NCI-H345 treated with DMSO at 0.1 percent for 48 hours (cell line): ENCODE measurements around the gene VN1R2.
A peak's percentile ranks its signal among the peaks of the same experiment; 100 is the strongest.
"Not testable (repeated sequence)": the region's sequence is repeated elsewhere in the genome, so short reads cannot be mapped to it uniquely, and the experiment has no call there.

ENCODE experiments used
- DNase-seq: peaks from one replicate; lab custom pipeline; 2025; ENCODE audit not compliant: unreplicated experiment; lab: John Stamatoyannopoulos, UW

VN1R2 gene, protein sequence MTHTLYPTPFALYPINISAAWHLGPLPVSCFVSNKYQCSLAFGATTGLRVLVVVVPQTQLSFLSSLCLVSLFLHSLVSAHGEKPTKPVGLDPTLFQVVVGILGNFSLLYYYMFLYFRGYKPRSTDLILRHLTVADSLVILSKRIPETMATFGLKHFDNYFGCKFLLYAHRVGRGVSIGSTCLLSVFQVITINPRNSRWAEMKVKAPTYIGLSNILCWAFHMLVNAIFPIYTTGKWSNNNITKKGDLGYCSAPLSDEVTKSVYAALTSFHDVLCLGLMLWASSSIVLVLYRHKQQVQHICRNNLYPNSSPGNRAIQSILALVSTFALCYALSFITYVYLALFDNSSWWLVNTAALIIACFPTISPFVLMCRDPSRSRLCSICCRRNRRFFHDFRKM

DNA sequence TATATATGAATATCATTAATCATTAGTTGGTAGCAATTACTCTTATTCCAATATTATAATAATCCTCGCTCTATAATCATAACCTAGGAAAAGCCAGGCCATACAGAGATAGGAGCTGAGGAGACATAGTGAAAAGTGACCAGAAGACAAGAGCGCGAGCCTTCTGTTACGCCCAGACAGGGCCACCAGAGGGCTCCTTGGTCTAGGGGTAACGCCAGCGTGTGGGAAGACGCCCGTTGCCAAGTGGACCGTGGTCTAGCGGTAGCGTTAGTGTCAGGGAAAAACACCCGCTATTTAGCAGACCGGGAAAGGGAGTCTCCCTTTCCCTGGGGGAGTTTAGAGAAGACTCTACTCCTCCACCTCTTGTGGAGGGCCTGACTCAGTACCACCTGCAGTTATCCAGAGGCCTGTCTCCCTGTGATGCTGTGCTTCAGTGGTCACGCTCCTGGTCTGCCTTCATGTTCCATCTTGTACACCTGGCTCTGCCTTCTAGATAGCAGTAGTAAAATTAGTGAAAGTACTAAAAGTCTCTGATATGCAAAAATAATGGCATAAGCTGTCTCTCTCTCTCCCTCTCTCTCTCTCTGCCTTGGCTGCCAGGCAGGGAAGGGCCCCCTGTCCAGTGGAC, at the start of gene VN1R2:
VN1R2 (plus strand) TSS at position 578 of the 628 bp plus-strand sequence. CDS start 84 bp downstream, outside the sequence.
- not testable (repeated sequence) for DNase-seq

DNA sequence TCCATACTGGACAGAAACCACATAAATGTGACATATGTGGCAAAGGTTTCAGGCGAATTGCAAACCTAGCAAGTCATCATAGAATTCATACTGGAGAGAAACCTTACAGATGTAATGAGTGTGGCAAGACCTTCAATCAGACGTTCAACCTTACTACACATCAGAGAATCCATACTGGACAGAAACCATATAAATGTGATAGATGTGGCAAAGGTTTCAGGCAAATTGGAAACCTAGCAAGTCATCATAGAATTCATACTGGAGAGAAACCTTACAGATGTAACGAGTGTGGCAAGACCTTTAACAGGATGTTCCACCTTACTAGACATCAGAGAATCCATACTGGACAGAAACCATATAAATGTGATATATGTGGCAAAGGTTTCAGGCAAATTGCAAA, 46.5 kb upstream of the VN1R2 start:
- not testable (repeated sequence) for DNase-seq

DNA sequence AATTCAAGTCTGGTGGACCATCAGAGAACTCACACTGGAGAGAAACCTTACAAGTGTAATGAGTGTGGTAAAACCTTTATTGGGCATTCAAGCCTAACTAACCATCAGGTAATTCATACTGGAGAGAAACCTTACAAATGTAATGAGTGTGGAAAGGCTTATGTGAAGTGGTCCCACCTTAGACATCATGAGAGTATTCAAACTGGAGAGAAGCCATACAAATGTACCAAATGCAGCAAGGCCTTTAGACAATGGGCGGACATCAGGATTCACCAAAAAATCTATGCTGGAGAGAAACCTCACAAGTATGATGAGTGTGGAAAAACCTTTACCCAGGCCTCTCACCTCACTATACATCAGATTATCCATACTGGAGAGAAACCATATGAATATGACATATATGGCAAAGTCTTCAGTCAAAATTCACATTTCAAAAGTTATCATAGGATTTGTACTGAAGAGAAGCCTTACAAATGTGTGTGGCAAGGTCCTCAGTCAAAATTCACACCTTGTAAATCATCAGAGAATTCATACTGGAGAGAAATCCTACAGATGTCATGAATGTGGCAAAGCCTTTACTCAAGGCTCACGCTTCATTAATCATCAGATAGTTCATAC, 45.3 kb upstream of the VN1R2 start:
- no peak for DNase-seq

DNA sequence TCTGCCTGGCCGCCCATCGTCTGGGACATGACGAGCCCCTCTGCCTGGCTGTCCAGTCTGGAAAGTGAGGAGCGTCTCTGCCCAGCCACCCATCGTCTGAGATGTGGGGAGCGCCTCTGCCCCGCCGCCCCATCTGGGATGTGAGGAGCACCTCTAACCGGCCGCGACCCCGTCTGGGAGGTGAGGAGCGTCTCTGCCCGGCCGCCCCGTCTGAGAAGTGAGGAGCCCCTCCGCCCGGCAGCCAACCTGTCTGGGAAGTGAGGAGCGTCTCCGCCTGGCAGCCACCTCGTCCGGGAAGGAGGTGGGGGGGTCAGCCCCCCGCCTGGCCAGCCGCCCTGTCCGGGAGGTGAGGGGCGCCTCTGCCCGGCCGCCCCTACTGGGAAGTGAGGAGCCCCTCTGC, 35.4 kb upstream of the VN1R2 start:
- not testable (repeated sequence) for DNase-seq

DNA sequence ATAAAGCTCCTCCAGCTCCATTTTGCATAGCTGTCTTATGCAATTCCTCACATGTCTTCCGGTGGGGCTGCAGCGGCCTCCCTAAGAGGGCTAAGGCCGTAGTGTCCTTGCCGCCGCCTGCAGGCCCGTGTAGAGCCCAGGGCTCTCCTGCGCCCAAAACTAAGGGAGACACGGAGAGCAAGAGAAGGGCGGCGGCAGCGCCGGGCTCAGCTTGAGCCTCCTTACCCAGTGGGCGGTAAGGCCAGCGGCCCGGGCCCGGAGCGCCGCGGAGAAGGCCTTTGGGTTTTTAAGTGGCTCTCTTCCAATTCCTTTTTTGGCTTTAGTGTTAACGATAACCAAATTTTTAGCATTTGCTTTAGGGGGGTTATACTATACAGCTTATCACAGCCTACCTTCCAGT, 33.5 kb upstream of the VN1R2 start:
- no peak for DNase-seq

DNA sequence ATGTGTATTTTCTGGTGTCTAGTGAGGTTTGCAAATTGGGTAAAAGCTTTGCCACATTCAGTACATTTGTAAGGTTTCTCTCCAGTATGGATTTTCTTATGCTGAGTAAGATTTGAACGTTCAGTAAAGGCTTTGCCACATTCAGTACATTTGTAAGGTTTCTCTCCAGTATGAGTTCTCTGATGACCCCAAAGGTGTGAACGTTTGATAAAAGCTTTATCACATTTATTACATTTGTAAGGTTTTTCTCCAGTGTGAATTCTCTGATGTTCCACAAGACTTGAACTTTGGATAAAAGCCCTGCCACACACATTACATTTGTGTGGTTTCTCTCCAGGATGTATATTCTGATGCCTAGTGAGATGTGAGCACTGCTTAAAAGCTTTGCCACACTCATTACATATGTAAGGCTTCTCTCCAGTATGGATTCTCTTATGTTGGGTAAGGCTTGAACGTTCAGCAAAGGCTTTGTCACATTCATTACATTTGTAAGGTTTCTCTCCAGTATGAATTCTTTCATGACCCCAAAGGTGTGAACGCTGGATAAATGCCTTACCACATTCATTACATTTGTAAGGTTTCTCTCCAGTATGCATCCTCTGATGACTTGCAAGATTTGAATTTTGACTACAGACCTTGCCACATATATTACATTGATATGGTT, 20.8 kb upstream of the VN1R2 start:
- no peak for DNase-seq

DNA sequence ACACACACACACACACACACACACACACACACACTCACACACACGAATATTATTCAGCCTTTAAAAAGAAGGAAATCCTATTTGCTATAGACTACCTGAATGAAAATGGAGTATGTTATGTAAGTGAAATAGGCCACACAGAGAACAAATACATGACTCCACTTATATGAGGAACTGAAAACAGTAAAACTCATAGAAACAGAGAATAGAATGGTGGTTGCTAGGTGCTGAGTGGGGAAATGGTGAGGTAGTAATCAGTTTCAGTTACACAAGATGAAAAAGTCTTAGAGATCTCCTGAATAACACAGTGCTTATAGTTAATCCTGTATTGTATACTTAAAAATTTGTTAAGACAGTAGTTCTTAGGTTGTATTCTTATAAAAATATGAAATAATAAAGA, 11.6 kb upstream of the VN1R2 start:
- no peak for DNase-seq

DNA sequence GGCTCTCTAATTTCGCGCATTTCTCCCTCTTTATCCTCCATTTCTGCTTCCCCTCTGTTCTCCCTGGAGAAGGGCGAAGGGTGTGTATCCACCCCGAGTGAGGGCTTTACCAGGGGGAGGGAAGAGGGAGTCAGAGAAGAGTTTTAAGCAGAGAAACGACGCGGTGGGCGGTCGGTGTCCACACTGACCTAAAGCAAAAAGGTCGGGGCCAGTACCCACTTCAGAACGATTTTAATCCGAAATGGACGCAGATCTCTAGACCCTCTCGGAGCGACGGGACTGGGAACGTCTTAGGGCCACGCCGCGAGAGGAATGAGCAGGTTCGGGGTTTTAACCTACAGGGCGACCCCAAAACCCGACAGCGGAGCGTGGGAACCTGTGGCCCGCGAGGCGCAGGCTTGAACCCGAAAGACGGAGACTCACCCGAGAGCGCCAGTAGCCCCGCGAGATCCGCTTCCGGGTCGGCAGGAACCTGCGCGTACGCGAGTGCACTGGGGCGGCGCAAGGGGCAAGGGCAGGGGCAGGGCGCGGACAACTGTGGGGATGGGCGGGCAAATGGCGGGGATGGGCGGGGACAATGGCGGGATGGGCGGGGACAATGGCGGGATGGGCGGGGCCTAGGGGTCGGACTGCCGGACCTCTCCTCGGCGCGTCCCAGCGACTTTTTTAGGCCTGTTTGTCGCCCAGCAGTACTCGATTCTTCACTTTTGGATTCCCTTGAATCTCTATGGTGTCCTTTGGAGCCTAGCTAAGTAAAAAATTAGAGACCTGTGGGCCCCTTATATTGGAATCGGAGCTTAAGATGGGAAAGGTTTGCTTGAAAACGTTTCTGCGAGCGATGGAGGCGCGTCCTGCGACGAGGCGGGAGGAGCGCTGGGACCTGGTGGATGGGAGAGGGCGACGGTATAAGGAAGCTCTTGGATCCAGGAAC, 3.4 kb upstream of the VN1R2 start, which contains the start of gene ZNF677:
ZNF677 (minus strand) TSS at position 463 of the 931 bp plus-strand sequence. CDS start 3,323 bp downstream, outside the sequence.
- DNase-seq: no peak

DNA sequence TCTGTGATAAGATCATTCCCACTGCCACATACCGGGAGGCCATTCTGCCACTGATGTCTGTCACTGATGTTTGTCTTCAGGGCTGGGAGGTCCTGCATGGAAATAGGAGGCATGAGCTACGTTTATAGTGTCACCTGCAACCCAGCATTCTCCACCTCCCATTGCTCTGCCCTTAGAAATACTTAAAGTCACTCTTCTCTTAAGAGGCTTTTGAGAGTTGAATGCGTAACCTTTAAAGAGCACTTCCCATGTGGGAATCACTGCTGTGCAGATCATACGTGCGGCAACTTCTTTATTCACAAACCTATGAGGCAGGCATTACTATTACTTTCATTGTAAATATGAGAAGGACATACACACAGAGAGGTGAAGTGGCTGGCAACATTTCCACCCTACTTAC, 9.5 kb downstream of the VN1R2 start, which contains the start of gene VN1R4:
VN1R4 (minus strand) TSS at position 101 of the 400 bp plus-strand sequence; CDS start at position 43, 58 bp downstream.
- DNase-seq: peak; percentile 31

DNA sequence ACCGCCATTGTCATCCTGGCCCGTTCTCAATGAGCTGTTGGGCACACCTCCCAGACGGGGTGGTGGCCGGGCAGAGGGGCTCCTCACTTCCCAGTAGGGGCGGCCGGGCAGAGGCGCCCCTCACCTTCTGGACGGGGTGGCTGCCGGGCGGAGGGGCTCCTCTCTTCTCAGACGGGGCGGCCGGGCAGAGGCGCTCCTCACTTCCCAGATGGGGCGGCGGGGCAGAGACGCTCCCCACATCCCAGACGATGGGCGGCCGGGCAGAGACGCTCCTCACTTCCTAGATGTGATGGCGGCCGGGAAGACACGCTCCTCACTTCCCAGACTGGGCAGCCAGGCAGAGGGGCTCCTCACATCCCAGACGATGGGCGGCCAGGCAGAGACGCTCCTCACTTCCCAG, 11.8 kb downstream of the VN1R2 start:
- not testable (repeated sequence) for DNase-seq

DNA sequence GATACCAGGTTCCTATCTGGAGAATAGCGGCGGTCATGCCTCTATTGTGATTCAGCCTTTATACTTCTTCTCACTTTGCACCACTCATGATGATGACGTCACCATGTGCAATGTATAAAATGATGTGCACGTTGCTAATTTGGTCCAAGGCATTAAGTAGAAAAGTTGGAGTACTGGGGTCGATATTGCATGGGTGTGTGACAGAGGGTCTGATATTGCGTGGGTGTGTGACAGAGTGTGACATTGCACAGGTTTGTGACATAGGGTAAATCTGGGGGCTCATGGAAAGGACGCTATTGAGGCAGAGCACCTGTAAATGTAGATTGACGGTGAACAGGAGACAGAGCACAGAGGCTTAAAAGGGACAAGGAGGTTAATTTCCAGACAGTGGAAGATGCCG, 14.0 kb downstream of the VN1R2 start:
- DNase-seq: no peak

DNA sequence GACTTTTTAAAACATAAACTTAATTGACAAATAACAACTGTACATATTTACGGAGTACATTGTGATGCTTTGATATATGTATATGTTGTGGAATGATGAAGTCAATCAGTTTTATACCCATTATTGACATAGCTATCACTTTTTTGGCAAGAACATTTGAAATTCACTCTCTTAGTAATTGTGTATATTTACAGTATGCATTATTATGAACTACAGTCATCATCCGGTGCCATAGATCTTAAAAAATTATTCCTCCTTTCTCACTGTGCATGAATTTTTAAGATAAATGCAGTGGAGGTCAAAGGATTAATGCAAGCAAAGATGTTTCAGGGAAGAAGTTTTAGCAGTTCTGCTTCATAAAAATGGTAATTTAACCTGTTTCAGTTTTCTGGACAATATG, 17.4 kb downstream of the VN1R2 start:
- DNase-seq: no peak

DNA sequence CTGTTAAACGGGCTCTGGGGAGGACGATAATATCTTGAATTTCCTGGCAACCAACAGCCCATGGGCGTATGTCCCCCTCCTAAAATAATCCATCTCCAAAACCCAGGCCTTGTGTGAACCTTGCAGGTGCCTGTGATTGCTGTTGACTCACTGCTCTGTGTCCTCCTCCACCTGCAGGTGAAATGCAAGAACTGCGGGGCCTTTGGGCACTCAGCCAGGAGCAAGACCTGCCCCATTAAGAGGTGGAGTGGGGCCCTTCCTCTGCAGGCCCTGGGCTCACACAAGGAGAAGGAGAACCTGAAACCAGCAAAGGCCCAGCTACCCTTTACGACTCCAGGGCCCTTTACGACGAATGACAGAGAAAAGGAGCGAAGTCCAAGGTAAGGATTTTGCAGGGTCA, 23.9 kb downstream of the VN1R2 start:
- DNase-seq: not testable (repeated sequence)

DNA sequence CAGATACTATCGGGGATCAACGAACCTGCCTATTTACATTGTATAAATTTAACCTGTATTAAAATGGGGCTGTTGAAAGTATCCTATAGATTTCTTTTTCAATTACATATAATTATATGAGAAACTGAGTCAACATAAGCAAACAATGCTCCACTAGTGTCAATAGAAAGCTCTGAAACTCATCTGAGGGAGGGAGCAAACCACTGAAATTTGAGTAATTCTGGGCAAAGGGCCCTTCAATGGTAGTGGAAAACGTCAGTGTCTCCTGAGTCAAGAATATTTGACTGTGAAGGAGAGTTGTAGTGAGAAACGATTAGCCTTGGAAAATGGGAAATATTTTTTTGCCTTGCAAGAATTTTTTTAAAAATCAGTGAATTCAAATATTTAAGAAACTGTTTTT, 27.0 kb downstream of the VN1R2 start:
- DNase-seq: no peak

DNA sequence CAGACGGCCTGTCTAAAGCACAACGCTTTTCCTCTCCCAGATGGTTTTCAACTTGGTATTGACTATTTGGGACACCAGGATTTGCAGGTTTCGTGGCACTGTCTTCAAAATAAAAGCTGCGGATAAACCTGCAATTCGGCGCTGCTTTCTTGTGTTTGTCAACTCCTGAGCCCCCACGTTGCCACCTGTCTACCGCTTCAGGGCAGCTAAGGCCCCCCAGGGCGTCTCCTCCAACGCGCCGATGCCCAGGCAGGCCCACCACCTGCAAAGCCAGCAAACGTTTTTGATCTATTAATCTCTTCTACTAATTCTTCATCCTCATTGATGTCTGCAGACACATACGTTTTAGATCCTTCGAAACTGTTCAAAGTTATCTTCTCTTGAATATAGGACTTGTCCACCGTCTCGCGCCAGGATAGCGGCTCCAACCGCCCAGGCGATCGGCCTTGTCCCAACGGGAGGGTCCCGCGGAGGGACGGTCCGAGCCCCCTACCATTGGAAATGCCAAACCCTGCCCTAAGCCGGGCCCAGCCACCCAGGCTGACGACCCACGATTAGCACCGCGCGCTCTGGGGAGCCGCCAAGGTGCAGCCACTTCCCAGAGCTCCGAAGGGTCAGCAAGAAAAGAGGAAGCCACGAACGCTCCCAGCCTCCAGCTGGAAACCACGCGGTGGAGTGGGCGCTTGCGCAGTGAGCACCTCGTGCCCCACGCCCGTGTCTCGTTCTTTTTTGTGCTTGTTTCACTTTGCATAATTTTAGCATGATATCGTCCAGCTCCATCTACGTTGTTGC, 32.9 kb downstream of the VN1R2 start:
- no peak for DNase-seq

DNA sequence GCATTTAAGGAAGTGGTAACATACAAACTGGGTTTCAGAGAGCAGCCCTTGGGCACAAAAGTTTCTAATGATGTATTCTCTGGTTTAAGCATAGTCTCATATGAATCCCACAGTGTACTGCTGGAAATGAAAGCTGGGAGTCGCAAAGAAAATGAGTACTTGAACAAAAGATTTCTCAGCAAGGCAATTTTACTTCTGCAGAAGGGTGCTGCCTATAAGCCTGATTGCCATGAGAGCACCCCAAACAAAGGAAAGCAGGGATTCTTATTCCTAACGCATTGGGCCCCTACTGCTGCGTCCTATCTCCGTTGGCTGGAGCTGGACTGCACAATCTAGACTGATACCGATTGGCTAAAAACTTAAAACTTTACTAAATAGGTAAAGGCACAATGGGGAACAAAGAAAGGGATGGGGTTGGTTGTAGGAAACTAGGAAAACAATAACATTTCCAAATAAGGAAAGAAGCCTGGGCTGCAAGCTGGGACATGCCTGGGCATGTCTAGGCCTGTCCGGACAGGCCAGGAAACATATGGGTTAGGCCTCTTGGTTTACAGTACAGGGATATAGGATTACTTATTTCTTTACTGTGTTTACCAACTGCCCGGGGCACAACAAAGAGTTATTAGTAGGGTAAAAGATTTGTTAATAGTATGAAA, 36.8 kb downstream of the VN1R2 start:
- no peak for DNase-seq

DNA sequence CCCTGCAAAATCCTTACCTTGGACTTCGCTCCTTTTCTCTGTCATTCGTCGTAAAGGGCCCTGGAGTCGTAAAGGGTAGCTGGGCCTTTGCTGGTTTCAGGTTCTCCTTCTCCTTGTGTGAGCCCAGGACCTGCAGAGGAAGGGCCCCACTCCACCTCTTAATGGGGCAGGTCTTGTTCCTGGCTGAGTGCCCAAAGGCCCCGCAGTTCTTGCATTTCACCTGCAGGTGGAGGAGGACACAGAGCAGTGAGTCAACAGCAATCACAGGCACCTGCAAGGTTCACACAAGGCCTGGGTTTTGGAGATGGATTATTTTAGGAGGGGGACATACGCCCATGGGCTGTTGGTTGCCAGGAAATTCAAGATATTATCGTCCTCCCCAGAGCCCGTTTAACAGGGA, 43.2 kb downstream of the VN1R2 start:
- not testable (repeated sequence) for DNase-seq

DNA sequence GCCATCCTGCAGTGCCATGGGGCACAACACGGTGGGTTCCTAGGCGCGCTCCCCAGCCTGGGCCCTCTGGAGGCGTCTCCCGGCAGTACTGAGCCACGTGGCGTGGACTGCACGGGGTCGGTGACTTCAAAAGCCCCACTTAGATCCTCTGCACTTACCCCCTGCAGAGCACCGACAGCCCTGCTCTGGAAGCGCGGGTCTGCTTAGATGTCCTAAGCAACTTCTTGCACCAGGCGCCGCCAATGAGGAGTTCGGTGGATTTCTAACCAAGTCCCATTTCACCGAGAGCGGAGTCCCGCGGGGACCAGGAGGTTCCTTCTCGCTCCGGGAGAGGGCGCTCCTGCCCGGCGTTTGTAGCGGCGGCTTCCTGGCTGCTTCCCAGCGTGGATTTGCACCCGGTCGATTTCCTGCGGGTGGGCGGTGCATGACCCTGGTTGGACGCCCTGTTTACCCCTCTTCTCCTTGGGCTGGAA, 50.3 kb downstream of the VN1R2 start:
- DNase-seq: no peak
